Stimulated activated CD4-positive, alpha-beta T cell treated with anti-CD3 and anti-CD28 coated beads, Interleukin-4, amount 100 ng/mL, for 1 hour (primary cell): ENCODE data around the gene TNPO3.
"Not testable (repeated sequence)": the region's sequence is repeated elsewhere in the genome, so short reads cannot be mapped to it uniquely, and the experiment has no call there.

ENCODE experiments used
- DNase-seq: peaks from one replicate; pipeline ENCODE4 v3.0.0-alpha.2; 2020

Gene TNPO3

GRCh38 chr7:129013048-129013724 is 41.7 kb downstream of the TNPO3 start:
- no peak for DNase-seq

- no peak for DNase-seq
Observed at GRCh38 chr7:129012641-129013040, 42.3 kb downstream of the TNPO3 start.

GRCh38 chr7:129010075-129010474 is 44.8 kb downstream of the TNPO3 start:
- DNase-seq = no peak

DNA sequence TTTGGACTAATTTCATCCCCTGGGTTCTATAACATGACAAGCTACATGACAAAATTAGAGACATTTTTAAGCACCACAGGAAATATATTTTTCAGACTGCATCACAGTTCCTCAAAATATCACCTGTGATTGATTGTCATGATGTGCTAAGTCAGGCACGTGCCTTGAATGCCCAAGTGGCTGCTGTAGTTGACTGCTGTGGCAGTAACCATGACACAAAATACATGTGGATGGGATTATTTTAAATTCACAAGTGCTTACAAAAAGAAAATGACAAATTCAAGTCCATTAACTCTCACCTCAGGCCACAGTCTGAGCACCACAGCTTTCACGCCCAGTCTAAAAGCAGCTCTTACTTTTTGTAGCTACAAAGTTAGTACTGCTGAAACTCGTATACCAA is 45.5 kb downstream of the TNPO3 start:
- no peak for DNase-seq

- DNase-seq = no peak
Observed at GRCh38 chr7:129008645-129009414, 46.1 kb downstream of the TNPO3 start.

DNA sequence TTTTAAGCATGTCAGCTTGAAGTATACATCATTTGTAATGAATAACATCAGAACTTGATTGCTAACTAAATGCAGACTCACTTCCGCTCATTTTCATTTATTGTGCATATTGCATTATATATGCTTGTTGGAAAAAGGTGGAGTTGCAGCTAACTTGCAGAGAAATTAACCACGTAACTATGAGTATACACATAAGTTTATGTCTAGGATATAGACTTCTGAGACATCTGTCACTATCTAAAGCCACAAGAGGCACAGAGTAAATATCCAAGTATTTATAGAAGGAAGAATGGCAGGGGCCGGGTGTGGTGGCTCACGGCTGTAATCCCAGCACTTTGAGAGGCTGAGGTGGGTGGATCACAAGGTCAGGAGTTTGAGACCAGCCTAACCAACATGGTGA is 47.3 kb downstream of the TNPO3 start:
- DNase-seq = no peak

GRCh38 chr7:129006636-129007414 is 48.1 kb downstream of the TNPO3 start:
- no peak for DNase-seq

DNA sequence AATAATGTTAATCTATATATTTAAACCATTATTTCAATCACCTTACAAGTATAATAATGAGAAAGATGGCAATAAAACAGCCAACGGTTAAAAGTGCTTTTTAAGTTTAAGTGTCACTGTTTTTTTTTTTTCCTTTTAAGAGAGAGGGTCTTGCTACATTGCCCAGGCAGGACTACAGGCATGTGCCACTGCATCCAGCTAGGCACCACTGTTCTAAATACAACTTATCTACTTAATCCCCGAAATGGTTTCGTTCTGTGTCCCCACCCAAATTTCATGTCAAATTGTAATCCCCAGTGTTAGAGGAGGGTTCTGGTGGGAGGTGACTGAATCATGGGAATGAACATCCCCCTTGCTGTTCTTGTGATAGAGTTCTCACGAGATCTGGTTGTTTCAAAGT is 49.7 kb downstream of the TNPO3 start:
- no peak for DNase-seq

GRCh38 chr7:128997181-128997580 is 57.7 kb downstream of the TNPO3 start:
- DNase-seq = no peak

- DNase-seq = not testable (repeated sequence)
Observed at GRCh38 chr7:128994560-128994959, 60.4 kb downstream of the TNPO3 start.

DNA sequence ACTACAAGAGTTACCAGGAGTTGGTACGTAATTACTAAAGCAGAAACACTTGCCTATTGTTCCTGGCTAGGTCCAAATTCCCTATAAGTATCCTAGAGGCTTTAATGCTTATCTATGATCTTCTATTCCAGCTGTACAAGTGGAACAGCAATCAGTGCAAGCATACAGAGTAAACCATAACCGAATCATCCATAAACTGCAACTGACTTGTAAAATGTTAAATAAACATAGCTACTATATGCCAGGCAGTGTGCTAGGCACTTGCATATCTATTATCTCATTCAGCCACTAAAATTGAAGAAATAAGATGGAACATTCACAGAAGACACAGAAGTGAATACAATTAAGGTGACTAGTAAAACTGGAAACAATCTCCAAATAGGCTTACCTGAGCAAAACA is 61.5 kb downstream of the TNPO3 start:
- no peak for DNase-seq

- DNase-seq = no peak
Observed at GRCh38 chr7:128989961-128990360, 65.0 kb downstream of the TNPO3 start.

DNA sequence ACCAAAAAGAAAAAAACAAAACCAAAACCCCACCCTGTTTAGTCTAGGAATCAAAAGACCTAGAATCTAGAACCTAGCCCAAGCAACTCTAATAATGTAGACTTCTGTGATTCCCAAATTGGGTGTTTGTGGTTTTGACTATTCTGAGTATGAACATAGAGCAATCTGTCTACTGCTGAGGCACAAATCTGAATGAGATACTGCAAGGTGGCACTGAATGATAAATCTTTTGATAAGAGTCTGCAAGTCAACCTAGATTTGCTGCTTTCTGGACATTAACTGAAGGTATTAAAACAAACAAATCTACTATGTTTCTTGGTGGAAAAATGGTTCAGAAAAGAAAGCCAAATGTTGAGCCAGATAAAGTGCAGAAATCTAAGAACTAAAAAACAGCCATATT is 66.5 kb downstream of the TNPO3 start:
- no peak for DNase-seq

- no peak for DNase-seq
Observed at GRCh38 chr7:128986609-128987008, 68.3 kb downstream of the TNPO3 start.

DNA sequence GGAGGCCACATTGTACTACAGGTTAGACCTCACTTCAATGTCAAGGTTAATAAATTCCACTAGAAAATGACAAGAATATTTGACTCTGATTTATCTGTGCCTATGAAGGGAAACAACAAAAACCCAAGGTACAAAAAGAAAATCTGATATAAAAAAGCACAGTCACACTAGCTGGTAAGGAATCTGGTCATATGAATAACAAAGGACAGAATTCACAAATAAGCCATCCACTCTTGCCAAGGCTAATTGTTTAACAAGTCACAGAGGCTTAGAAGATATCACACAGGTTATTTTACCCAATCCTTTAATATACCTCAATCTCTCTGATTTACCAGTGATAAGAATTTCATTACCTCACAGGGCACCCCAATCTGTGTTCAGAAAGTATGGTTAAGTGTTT is 69.3 kb downstream of the TNPO3 start:
- DNase-seq = no peak

- DNase-seq = no peak
Observed at GRCh38 chr7:128982105-128982504, 72.8 kb downstream of the TNPO3 start.

- DNase-seq = no peak
Observed at GRCh38 chr7:128974241-128974934, 80.5 kb downstream of the TNPO3 start.

DNA sequence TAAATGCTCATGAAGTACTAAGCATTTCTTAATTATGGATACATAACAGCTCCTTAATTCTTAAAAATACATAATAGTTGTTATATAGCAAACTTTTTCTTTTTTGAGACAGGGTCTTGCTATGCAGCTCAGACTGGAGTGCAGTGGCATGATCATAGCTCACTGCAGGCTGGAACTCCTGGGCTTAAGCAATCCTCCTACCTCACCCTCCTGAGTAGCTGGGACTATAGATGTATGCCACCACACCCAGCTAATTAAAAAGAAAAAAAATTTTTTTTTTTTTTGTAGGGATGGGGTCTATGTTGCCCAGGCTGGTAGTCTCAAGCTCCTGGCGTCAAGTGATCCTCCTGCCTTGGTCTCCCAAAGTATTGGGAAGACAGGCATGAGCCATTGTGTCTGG is 86.3 kb downstream of the TNPO3 start:
- no peak for DNase-seq

DNA sequence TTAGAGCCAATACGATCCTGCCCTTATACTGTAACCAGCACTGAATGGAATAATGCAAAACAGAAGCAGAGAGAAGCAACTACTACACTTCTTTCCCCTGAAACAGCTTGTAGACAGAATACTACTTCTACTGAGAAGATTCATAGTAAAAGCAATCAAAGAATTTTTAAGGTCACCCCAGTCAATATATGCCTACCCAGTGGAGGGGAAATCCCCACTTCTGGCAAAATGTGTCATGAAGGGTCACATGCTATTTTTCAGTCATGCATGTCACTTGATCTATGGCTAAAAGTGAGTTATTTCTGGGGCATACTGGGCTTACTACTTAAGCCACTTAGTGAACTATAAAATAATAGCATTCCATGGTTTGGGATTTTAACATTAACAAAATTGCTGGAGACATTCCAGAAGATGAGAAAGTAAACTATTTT is 91.6 kb downstream of the TNPO3 start:
- no peak for DNase-seq

DNA sequence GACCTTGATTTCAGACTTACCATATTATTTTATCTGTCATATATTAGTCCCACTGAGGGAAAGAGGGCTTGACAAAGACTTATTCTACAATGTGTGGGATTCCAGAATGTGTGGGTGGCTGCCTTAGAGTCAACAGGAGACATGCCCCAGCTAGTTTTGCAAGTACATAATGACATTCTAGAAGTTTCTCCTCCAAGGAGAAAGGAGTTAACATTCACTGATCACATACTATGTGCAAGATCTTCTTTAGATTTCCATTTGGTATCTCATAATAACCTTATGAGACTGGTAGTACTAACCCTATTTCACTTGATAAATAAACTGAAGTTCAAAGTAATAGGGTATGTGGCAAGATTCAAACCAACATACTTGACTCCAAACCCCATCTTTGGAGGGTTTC is 92.0 kb downstream of the TNPO3 start:
- no peak for DNase-seq

GRCh38 chr7:128961030-128961659 is 93.8 kb downstream of the TNPO3 start:
- DNase-seq = no peak

- no peak for DNase-seq
Observed at GRCh38 chr7:128959296-128959695, 95.6 kb downstream of the TNPO3 start.

GRCh38 chr7:128955981-128956380 is 98.9 kb downstream of the TNPO3 start:
- no peak for DNase-seq
